Stimulated activated naive CD8-positive, alpha-beta T cell treated with anti-CD3 and anti-CD28 coated beads, Interleukin-15, amount 100 ng/mL, for 72 hours (primary cell): Measurements from ENCODE around the gene STUM.
"Not testable (repeated sequence)": the region's sequence is repeated elsewhere in the genome, so short reads cannot be mapped to it uniquely, and the experiment has no call there.

Experiments
- ATAC-seq: fragments of 150-1000 bp; cut with Tn5 transposase; 2 replicates; pipeline ENCODE4 v1.10.0; 2021; ENCODE audit warnings: mild to moderate bottlenecking, moderate library complexity
- DNase-seq, 2 donors: peaks; one replicate each; pipeline ENCODE4 v3.0.0; 2021 to 2022
- H3K27ac Mint-ChIP-seq, 2 donors: one replicate each; pipeline ENCODE4 v1.8.0; 2022; ENCODE audit warnings: mild to moderate bottlenecking in 2 of 2, mixed read lengths in 2 of 2, moderate library complexity in 2 of 2
- H3K27me3 Mint-ChIP-seq: one replicate; pipeline ENCODE4 v1.8.0; 2022; ENCODE audit warnings: mixed read lengths
- H3K4me1 Mint-ChIP-seq: one replicate; pipeline ENCODE4 v1.8.0; 2022; ENCODE audit warnings: mild to moderate bottlenecking, mixed read lengths
- H3K4me3 Mint-ChIP-seq, 2 donors: one replicate each; pipeline ENCODE4 v1.8.0; 2022; ENCODE audit warnings: mild to moderate bottlenecking in 2 of 2, mixed read lengths in 2 of 2, moderate library complexity in 1 of 2
- H3K9me3 Mint-ChIP-seq, 2 donors: one replicate each; pipeline ENCODE4 v1.8.0; 2022; ENCODE audit warnings: mixed read lengths in 2 of 2

STUM gene

DNA sequence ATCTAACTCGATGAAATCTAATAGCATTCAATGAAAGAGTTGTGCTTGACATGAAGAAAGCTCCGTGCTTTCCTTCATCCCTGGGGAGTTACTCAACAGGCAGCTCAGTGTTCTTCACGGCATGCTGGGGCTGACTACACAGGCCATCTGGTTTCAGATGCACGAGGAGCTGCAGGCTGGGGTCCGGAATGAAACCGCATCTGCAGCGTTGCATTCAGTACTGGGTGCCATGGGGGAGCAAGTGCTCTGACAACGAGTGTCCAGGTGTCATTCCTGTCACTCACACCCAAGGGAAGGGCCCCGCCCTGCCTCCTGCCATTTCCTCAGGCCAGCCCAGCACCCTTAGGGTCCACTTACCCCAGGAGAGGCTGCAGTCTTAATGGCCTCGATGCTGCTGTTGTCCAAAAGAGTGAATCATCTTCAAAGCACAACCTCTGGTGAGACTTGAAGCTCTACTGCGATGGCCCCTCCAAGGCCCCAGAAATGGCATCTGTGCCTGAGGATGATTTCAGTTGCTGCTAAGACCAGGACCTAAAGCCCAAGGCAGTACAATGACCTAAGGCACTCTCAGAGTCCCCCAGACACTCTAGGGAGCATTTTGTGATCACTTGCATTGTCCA, 61.4 kb downstream of the STUM start:
- Mint-ChIP-seq H3K27me3 (no peaks in the 10 kb centered on the region), H3K4me3 (no peak overlapping the region), H3K27ac (no peak overlapping the region), H3K4me1 (peaks cover 4% of the 10 kb centered on the region), H3K9me3 (no peaks in the 10 kb centered on the region)
- ATAC-seq (no peak), DNase-seq (no peak)

DNA sequence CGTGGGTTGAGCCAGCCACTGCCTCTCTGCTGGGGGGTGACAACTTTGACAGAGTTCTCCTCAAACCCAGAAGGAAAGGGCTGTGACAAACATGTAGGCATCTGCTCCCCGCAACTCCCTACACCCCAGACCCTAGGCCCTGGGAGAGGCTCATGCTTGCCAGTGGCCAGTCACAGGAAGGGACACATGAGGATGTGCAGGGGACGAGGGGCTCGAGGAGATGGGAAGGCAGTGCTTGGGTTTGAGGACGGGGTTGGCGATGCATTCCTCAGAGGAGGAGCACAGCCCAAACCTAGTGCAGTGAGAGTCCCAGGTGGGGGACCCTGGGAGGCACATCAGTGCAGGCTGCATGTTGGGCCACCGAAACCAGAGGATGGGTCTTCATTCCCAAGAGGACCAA, 62.1 kb downstream of the STUM start:
- Mint-ChIP-seq H3K9me3 (no peaks in the 10 kb centered on the region), H3K4me1 (peaks cover 4% of the 10 kb centered on the region), H3K4me3 (no peak overlapping the region), H3K27ac (peak overlapping the region in 1 of 2 donors; percentile 54), H3K27me3 (no peaks in the 10 kb centered on the region)
- DNase-seq (no peak), ATAC-seq (no peak)

DNA sequence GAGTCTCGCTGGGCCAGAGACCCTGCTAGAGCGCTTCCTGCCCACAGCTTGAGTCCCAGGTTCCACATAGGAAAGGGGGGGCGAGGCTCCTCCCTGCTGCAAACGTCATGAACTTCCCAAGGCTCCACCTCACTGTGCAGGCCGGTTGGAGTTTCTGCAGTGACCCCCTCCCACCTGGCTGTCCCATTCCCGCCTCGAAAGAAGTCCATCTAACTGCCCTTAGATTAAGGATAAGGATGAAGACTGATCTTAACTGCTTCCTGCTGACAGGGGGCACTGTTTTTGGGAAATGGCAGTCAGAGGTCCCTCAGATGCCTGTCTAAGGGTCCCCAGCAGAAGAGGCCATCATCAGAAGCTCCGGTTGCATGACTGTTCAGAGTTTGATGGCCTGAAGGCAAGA, 62.7 kb downstream of the STUM start:
- H3K9me3 Mint-ChIP-seq = no peaks in the 10 kb centered on the region
- no peak for DNase-seq
- ATAC-seq = no peak
- H3K4me3 Mint-ChIP-seq = no peak overlapping the region
- H3K4me1 Mint-ChIP-seq = peaks cover 4% of the 10 kb centered on the region
- H3K27me3 Mint-ChIP-seq = no peaks in the 10 kb centered on the region
- no peak overlapping the region for H3K27ac Mint-ChIP-seq

DNA sequence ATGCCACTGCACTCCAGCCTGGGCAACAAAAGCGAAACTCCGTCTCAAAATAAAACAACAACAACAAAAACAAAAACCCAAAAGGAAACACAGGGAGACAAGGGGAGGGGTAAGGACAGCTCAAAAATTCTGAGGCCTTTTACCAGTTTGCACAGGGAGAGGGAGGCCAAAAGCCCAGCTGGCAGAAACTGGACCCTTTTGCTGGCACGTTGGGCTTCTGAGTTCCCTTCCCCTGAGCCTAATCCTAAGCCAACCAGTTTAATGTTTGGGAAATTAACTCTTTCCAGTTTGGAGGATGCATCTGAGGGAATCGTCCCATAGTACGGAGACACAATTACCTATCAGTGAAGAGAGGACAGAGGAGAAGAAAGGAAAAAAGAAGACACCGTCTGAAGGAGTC, 63.4 kb downstream of the STUM start:
- not testable (repeated sequence) for H3K27ac Mint-ChIP-seq, H3K27me3 Mint-ChIP-seq, ATAC-seq, H3K4me3 Mint-ChIP-seq, H3K4me1 Mint-ChIP-seq, DNase-seq, H3K9me3 Mint-ChIP-seq

DNA sequence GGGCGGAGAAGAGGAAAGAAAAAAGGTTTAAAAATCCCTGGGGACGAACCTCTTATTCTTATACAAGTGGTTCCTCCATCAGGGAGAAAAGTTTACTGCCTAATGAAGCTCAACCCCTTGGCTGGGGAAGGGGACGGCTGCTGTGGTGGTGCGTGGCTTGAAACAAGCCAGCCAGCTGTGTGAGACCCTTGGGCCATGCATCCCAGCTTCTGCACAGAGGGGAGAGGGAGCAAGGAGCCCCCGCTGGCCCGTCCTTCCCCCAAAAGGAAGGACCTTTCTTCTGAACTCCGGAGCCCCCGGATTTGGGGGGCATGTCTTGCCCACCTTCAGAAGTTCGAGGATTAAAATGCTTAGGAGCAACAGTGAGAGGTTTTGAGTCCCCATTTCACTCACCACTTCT, 67.3 kb downstream of the STUM start:
- DNase-seq = no peak
- ATAC-seq = no peak
- Mint-ChIP-seq H3K27me3 (no peaks in the 10 kb centered on the region), H3K9me3 (no peaks in the 10 kb centered on the region), H3K4me1 (no peaks in the 10 kb centered on the region), H3K4me3 (no peak overlapping the region), H3K27ac (peak overlapping the region; percentile 26 to 86)

DNA sequence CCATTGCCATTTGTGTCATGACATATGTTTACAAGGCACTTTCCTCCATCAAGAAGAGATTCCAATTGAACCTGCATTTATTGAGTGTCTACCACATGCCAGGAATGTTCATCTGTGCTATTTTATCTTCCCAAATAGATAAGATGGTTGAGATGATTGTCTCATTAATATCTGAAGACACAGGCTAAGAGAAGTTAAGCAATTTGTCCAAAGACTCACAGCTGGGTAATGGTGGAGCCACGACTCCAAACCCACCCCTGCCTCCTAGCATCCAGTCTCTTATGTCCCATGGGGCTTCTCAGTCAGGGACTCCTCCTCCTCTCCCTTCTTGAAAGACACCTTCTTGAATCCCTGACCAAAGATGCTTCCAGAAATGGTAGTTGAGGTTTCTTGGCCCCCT, 68.1 kb downstream of the STUM start:
- no peaks in the 10 kb centered on the region for H3K4me1 Mint-ChIP-seq
- H3K27me3 Mint-ChIP-seq = no peaks in the 10 kb centered on the region
- no peak for ATAC-seq
- H3K27ac Mint-ChIP-seq = peak overlapping the region in 1 of 2 donors; percentile 15
- no peak overlapping the region for H3K4me3 Mint-ChIP-seq
- no peaks in the 10 kb centered on the region for H3K9me3 Mint-ChIP-seq
- no peak for DNase-seq

DNA sequence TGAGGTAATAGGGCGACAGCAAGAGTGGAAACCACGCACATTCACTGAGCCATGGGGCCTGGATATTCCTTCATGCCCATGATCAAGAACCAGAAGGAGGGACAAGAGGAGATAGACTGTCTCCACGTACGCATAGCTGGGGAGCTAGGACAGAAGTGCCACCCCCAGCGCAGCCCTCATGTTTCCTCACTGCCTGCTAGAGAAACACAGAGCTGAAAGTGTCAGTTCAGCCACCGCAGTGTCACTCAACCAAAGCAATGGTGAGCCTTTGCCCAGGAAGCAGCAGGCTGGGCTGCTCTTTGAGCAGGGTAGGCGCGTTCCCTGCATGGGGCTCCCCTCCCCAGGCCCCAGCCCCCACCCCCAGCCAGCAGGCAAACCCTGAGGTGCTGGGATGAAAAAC, 68.5 kb downstream of the STUM start:
- Mint-ChIP-seq H3K27ac (peak overlapping the region in 1 of 2 donors; percentile 15), H3K4me3 (no peak overlapping the region), H3K27me3 (no peaks in the 10 kb centered on the region), H3K9me3 (no peaks in the 10 kb centered on the region), H3K4me1 (no peaks in the 10 kb centered on the region)
- no peak for DNase-seq
- no peak for ATAC-seq

DNA sequence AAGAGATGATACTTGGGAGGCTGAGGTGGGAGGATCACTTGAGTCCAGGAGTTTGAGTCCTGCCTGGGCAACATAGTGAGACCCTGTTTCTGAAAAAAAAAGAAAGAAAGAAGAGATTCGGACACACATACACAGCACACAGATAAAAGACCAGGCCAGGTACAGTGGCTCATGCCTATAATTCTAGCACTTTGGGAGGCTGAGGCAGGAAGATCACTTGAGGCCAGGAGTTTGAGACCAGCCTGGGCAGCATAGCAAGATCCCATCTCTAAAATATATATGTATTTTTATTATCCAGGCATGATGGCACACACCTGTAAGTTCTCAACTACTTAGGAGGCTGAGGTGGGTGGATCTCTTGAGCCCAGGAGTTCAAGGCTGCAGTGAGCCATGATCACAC, 69.2 kb downstream of the STUM start:
- not testable (repeated sequence) for H3K4me3 Mint-ChIP-seq, H3K4me1 Mint-ChIP-seq, DNase-seq, H3K9me3 Mint-ChIP-seq, ATAC-seq, H3K27me3 Mint-ChIP-seq
- peak overlapping the region in 1 of 2 donors; percentile 42 for H3K27ac Mint-ChIP-seq

DNA sequence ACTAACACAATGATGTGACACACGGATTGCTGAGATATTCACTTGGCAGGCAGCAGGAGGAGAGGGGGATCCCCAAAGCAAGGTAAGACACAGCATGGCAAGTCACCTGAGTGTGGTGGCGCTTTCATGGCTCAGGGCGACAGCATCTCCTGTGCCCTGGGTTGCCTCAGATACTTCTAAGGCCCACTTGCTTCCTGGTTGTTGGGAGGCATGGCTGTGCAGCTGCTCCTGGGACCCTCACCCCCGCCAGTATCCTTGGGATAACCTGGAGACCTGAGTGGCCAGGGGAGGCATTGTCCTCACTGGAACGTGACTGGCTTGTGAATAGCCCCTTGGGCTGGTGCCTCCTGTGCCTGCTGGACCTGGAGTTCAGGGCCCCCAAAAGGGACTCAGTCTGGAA, 69.8 kb downstream of the STUM start:
- H3K9me3 Mint-ChIP-seq = no peaks in the 10 kb centered on the region
- peak overlapping the region in 1 of 2 donors; percentile 40 for H3K27ac Mint-ChIP-seq
- DNase-seq = no peak
- H3K4me3 Mint-ChIP-seq = no peak overlapping the region
- H3K27me3 Mint-ChIP-seq = no peaks in the 10 kb centered on the region
- no peaks in the 10 kb centered on the region for H3K4me1 Mint-ChIP-seq
- ATAC-seq = no peak

DNA sequence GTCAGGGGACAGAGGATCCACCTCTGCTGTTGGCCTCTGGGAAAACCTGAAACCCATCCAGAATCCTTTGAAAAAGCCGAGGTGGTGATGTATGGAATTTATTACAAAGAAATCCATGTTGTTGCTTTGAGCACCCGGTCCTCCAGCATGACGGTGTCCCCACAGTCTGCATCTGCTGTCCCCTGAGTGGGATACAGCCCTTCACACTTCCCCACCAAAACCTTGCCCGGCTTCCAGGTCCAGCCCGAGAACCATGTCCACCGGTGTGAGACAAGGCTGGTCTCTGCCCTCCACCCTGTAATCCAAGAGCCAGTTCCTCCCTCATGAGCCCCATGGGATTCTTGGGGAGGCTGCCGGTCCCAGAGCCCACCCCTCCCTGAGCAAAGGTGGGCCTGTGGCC, 70.5 kb downstream of the STUM start:
- no peaks in the 10 kb centered on the region for H3K27me3 Mint-ChIP-seq
- DNase-seq (no peak), ATAC-seq (no peak)
- no peaks in the 10 kb centered on the region for H3K4me1 Mint-ChIP-seq
- H3K9me3 Mint-ChIP-seq = no peaks in the 10 kb centered on the region
- peak overlapping the region in 1 of 2 donors; percentile 77 for H3K27ac Mint-ChIP-seq
- H3K4me3 Mint-ChIP-seq = no peak overlapping the region

GRCh38 chr1:226622012-226622411, 73.4 kb downstream of the STUM start:
- peaks cover 9% of the 10 kb centered on the region for H3K27me3 Mint-ChIP-seq

DNA sequence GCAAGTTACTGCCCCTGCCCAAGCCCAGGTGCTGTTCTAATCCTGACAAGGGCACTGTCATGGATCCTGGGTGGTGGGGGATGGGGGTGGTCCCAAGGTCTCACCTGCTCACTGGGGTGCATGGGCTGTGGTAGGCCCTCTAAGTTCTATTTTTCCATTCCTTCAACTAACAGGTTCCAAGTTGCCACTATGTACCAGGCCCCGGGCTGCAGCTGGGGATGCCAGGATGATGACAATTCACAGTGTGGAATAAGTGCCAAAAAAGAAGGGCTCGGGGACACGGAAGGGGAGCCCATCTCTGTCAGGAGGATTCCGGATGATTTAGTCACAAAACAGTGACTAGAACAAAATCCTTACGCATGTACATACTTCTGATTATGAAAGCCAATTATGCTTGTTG, 76.0 kb downstream of the STUM start:
- H3K9me3 Mint-ChIP-seq = peaks cover 9 to 15% of the 10 kb centered on the region in 2 donors
- peaks cover 9% of the 10 kb centered on the region for H3K27me3 Mint-ChIP-seq
- H3K4me3 Mint-ChIP-seq = no peak overlapping the region
- no peak for DNase-seq
- peaks cover 41% of the 10 kb centered on the region for H3K4me1 Mint-ChIP-seq
- ATAC-seq = no peak
- H3K27ac Mint-ChIP-seq = peak overlapping the region in 1 of 2 donors; percentile 54

More at GRCh38 chr1:226622012-226622411, 73.4 kb downstream of the STUM start:
- H3K9me3 Mint-ChIP-seq = peaks cover 4 to 5% of the 10 kb centered on the region in 2 donors
- DNase-seq = no peak
- no peak for ATAC-seq
- H3K4me3 Mint-ChIP-seq = no peak overlapping the region
- no peak overlapping the region for H3K27ac Mint-ChIP-seq
- peaks cover 19% of the 10 kb centered on the region for H3K4me1 Mint-ChIP-seq

GRCh38 chr1:226625326-226625725, 76.8 kb downstream of the STUM start:
- Mint-ChIP-seq H3K9me3 (peaks cover 9 to 15% of the 10 kb centered on the region in 2 donors), H3K4me3 (no peak overlapping the region), H3K27me3 (peaks cover 9% of the 10 kb centered on the region), H3K27ac (peak overlapping the region in 1 of 2 donors; percentile 3), H3K4me1 (peaks cover 49% of the 10 kb centered on the region)
- DNase-seq (no peak), ATAC-seq (no peak)

DNA sequence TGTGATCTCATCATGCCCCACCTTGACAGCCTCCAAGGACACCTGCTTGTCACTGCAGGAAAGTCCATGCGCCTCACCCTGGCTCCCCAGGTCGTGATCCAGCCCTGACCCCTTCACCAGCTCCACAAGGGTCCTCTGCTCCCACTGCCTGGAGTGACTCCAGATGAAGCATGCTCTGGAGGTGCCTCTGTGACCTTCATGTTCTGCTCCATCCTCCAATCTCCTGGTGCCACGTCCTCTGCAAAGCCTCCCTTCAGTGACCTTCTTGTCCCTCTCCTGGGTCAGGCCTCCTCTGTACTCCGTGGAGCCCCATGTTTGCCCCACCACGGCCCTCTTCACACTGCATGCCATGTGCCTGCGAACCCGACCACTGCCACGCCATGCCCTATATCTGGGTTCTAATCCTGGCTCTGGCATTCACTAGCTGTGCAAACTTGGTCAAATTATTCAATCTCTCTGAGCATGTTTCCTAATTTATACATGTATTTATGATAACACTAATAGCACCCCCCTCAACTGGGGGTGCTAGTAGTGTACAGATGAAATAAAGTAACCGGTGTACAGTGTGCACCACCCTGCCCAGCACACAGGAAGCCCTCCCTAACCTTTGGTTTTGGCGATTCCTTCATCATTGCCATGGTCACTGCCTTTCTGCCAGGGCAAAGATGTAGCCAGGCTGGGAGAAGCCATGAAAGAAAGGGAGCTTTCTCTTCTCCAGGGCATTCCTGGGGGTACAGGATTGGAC, 77.4 kb downstream of the STUM start:
- DNase-seq = no peak
- peak overlapping the region; percentile 58 to 66 for H3K4me3 Mint-ChIP-seq
- ATAC-seq = peak; percentile 63
- peaks cover 56% of the 10 kb centered on the region for H3K4me1 Mint-ChIP-seq
- peaks cover 9% of the 10 kb centered on the region for H3K27me3 Mint-ChIP-seq
- H3K9me3 Mint-ChIP-seq = peaks cover 9 to 15% of the 10 kb centered on the region in 2 donors
- H3K27ac Mint-ChIP-seq = peak overlapping the region; percentile 30 to 91

DNA sequence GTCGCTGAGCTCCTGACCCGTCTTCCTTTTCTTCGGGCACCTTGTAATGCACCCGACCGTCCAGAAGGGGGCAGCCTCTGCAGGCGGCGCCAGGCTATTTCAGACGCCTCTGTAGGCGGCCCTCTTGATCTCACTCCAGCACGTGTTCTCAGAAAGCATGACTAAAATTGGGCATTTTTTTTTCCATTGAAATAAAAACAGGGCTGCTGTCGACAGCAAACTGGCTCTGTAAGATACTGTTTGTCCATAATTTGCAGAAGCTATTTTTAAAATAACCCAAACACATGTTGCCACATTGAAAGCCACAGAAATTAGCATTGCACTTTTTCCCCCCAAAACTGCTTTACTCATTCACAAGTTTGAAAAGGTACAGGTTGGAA, 78.0 kb downstream of the STUM start:
- H3K4me3 Mint-ChIP-seq = peak overlapping the region; percentile 58 to 66
- H3K9me3 Mint-ChIP-seq = peaks cover 9 to 15% of the 10 kb centered on the region in 2 donors
- H3K4me1 Mint-ChIP-seq = peaks cover 61% of the 10 kb centered on the region
- peak; percentile 84 for ATAC-seq
- peaks cover 9% of the 10 kb centered on the region for H3K27me3 Mint-ChIP-seq
- H3K27ac Mint-ChIP-seq = peak overlapping the region; percentile 72 to 75
- peak; percentile 79 to 86 for DNase-seq

DNA sequence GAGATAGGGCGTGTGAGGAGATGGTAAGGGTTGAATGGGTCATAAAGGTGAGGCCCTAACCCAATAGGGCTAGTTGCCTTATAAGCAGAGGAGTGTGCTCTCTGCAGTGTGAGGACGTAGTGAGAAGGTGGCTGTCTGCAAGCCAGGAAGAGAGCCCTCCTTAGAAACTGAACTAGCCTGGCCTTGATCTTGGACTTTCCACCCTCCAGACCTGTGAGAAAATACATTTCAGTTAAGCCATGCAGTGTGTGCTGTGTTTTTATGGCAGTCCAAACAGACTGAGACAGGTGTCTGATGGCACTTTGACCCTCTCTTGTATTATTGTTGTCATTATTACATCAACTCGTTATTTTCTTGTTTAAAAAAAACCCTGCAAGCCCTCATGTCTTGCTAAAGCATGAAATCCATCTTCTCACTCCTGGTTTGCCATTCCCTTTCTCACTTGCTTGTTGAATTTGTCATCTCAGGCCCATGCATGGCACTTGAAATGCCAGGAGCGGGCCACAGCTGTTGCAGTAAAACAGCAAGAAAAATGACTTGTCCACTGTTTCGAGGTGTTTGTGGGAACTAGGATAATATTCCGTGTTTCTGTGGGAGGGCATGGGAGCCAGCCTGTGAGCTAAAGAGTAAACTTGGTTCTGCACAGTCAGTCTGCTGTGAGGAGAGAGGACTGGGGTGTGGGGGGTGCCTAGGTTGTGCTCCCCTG, 78.6 kb downstream of the STUM start:
- Mint-ChIP-seq H3K27ac (peak overlapping the region; percentile 72 to 75), H3K4me1 (peaks cover 68% of the 10 kb centered on the region), H3K4me3 (peak overlapping the region; percentile 41 to 66), H3K9me3 (peaks cover 9 to 15% of the 10 kb centered on the region in 2 donors), H3K27me3 (peaks cover 9% of the 10 kb centered on the region)
- DNase-seq (no peak), ATAC-seq (peak; percentile 11)
